Suppressor macrophage treated with lipopolysaccharide for 4 hours (primary cell): Measurements from ENCODE around the gene CTNNA3.
"Not testable (repeated sequence)": the region's sequence is repeated elsewhere in the genome, so short reads cannot be mapped to it uniquely, and the experiment has no call there.

Experiments
- DNase-seq: peaks from one replicate; pipeline ENCODE4 v3.0.0-alpha.2; 2020

Gene CTNNA3

DNA sequence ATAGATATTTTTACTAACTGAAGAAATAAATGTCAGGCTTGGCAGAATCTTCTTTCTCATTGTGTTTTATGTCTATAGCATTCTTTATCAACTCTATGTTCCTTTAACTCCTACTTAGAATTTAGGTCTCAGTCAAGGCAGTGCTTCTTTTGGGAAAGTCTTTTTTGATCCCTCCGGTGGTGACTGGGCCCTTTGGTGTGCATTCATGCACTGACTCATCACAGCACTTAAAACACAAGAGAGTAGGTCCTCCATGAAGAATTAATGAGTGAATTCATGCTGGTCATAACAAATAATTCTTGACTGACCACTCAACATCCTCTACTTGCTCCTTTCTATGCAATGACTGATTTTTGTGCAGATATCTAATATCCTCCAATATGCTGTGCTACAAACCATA lies 1229.0 kb downstream of the CTNNA3 start:
- DNase-seq: no peak

DNA sequence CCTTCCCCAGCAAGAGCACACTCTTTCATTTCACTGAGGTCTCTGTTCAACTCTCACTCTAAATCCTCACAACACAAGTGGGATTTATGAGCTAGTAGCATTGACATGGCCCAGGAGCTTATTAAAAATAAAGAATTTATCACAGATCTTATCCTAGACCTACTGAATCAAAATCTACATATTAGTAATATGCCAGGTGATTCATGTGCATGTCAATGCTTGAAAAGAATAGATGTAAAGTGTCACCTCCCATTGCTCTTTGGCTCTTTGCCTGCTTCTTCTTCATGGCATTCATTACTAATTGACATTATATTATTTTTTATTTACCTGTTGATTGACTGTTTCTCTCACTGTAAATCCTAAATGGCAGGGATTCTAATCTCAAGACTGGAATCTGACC lies 1229.4 kb downstream of the CTNNA3 start:
- no peak for DNase-seq

DNA sequence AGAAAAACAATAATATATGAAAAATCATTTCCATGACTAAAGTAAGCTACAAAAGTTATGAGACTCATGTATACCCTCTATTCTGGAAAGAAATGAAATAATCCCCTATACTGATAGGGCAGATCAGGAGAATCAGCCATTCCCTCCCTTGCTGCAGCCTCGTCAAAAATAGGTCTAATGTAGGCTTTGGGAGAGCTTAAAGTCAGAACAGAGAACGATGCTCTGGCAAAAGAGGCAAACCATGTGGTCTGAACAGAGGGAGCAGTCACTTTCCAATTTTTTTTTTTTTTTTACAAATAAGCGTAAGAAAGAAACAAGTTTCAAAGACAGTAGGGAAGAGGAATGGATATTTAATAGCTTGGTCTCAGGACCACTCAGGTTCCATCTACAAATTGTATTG lies 1232.4 kb downstream of the CTNNA3 start:
- DNase-seq: no peak

- no peak for DNase-seq
These were observed 1238.4 kb downstream of the CTNNA3 start for GRCh38 chr10:66457629-66458028.

GRCh38 chr10:66455304-66455703 lies 1240.7 kb downstream of the CTNNA3 start:
- no peak for DNase-seq

DNA sequence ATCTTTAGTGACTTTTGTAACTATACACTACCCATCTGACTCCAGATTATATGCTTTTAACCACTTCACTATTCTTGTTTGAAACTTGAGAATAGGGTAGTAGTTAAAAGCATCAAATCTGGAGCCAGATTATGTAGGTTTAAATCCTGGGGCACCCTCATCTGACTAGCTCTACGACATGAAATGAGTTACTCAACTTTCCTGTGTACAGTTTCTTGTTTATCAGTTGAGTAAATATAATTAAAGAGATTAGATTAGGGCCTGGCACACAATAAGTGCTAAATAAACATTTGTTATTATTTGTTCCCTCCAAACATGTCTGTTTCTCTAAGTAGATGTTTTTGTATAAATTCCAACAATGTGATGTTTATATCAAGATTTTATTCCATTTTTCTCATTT lies 1255.4 kb downstream of the CTNNA3 start:
- no peak for DNase-seq

- no peak for DNase-seq
These were observed 1281.1 kb downstream of the CTNNA3 start for GRCh38 chr10:66414943-66415342.

- no peak for DNase-seq
These were observed 1290.4 kb downstream of the CTNNA3 start for GRCh38 chr10:66405566-66405965.

DNA sequence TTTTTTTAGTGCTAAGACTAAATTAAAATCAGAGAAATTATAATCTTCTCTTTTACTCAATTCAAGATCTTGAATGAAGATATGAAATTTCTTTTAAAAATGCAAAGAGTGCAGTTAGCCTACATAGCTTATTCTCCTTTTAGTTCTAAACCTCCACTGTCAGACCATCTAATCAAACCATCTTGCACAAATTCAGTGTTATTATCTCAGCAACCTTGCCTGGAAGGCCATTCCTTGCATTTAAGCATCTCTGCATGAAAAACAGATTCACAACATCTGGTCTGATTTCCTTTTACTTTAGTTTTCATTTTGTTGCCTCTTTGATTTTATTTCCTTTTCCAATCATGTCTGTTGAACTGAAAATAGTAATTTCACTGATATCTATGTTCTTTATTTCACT lies 1297.3 kb downstream of the CTNNA3 start:
- no peak for DNase-seq

DNA sequence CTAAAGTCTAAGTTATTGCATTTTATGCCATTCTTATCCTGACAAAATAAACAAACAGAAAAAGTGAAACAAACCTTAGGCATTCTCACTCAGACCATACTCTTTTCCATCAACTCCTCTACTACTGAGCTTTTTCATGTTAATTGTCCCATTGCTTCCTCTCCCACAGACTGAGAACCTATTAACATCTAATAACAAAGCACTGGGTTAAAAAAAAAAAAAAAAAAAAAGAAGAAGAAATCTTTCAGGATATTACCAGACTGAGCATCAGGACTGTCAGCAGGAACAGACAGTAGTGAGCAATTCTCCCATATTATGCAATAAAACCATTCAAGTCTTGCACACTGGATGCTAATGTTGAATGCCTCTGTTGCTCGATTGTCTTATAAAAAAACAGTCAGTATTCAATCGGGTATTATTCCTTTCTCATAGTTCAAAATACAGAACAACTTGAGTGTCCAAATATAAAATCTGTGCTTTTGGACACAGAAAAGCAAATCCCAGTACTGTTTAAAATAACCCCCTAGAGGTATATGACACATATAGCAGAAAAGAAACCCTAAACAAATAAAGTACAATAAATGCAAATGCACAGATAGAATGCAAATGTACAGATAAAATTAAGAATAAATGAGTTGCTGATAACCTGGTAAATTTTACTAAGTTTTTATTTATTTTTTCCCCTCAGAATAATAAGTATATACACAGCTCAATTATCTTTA lies 1301.5 kb downstream of the CTNNA3 start:
- no peak for DNase-seq

- no peak for DNase-seq
These were observed 1305.1 kb downstream of the CTNNA3 start for GRCh38 chr10:66390926-66391325.

DNA sequence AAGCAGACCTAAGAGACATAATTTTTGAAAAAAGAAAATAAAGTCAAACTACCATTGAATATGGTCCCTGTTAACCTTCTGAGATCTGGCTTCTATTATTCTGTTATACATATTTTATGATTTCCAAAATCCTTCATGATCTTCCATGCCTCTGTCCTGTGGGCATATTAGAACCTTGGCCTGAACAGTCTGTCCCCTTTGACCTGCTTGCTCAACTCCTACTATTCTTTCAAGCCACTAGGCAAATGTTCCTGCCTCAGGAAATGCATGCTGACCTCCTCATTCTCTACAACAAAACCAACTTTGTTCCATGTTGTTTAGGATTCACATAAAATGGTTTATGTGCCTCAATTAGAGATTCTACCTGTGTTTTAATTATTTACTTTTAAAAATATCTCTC lies 1315.0 kb downstream of the CTNNA3 start:
- DNase-seq: no peak

- DNase-seq: no peak
These were observed 1317.7 kb downstream of the CTNNA3 start for GRCh38 chr10:66378117-66378876.

DNA sequence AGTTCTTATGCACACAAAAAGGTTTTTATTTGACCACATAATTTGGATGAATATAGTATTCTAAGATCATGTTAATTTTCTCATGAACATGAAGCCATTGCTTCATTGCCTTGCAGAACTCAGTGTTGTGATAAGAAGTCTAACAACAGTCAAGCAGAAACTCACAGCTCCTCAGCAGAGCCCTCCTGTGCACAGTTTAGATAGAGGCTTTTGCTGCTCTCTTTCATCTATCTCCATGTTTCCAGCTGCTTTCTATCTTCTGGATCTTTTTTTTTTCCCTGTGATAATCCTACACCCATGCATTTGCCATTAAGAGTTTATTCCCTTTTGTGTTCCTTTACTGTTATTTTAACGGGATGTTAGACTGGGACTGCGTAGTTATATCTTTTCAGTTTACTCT lies 1327.8 kb downstream of the CTNNA3 start:
- DNase-seq: no peak

DNA sequence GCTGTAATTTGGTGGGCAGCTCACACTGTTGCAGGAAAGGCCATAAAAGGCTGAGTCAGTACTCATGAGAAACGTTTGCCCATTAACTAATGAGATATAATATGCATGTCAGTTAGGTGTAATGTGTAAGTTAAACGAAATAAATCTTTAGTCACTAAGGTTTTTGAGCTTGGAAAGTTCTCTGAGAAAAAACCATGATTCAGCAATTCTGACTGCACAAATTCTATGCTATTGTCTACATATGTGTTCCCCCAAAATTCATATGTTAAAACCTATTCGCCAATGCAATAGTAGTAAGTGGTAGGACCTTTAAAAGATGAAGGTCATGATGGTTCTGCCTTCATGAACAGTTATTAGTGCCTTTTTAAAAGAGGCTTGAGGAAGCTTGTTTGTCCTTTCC lies 1329.8 kb downstream of the CTNNA3 start:
- DNase-seq: no peak

DNA sequence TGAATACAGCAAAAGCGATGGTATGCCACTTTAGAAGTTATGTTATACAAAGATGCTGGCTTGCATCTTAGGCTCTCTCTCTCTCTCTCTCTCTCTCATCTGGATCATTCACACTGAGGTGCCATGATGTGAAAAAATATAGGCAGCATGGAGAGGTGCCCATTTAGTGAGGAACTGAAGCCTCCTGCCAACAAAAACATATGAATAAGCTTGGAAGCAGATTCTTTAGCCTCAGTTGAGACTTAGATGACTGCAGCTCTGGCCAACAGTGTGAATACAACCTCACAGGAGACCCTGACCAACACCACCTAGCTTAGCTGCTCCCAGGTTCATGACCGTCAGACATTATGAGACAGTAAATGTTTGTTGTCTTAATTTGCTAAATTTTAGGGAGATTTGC lies 1330.3 kb downstream of the CTNNA3 start:
- no peak for DNase-seq

DNA sequence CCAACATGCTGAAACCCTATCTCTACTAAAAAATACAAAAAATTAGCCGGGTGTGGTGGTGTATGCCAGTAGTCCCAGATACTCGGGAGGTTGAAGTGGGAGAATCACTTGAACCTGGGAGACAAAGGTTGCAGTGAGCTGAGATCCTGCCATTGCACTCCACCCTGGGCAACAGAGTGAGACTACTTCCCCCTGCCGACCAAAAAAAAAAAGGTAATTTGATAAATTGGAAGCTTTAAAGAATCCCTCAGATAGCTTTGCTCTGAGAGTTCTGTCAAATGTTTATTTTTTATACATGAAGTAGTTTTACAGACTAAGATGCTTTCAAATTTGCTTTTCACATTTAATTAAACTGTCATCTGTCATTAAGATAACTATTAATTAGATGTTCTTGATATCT lies 1333.5 kb downstream of the CTNNA3 start:
- DNase-seq: no peak

GRCh38 chr10:66353822-66354221 lies 1342.2 kb downstream of the CTNNA3 start:
- DNase-seq: not testable (repeated sequence)

DNA sequence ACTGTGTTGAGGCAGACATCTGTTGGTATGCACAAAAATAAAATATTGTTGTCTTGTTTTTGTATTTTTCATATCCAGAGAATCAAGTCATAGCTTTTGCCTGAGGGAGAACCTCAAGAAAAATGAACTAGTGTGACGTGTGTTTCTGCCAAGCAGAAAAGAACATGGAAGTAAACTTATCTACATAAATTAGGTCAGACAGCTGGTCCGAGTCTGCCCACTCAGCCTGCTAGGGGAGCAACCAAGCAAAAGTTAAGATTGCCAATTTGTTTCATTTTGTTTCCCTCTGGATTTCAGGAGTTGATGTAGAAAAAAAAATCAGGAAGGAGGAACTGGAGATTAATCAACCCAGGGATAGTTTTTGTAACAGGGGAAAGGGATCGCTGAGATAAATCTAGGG lies 1342.6 kb downstream of the CTNNA3 start:
- no peak for DNase-seq

DNA sequence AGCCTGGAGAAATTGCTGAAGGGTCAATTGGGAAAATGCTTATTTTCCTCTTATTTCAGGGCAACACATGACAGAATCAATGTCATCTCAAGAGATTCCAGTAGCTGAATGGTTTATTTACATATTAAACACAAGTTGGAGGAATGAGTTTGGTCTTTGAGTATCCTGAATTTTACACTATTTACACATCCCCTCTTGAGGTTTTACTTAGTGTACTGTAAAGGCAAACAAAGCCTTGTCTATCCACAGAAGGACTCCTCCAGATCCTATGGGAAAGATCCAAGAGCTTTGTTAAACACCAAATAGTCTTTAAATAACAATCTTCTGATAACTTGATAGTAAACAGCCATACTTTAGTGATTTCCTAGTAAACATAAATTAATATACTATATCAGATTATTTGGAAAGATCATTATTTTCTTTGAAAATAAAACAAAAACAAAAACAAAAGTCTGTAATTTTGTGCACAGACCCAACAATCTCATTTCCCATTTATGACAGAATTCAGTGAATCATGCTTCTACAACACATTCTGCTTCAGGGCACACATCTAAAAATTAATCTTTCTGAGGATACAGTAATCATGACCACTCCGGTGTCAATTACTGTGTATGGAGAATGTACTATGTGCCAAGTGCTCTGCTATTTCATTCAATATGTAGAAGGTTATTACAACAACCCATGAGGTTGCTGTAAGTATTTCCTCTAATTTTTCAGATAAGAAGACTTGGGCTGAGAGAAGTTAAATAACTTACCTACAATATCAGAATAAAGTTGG lies 1345.2 kb downstream of the CTNNA3 start:
- no peak for DNase-seq

GRCh38 chr10:66349726-66350125 lies 1346.3 kb downstream of the CTNNA3 start:
- no peak for DNase-seq

- DNase-seq: no peak
These were observed 1346.9 kb downstream of the CTNNA3 start for GRCh38 chr10:66349076-66349475.

DNA sequence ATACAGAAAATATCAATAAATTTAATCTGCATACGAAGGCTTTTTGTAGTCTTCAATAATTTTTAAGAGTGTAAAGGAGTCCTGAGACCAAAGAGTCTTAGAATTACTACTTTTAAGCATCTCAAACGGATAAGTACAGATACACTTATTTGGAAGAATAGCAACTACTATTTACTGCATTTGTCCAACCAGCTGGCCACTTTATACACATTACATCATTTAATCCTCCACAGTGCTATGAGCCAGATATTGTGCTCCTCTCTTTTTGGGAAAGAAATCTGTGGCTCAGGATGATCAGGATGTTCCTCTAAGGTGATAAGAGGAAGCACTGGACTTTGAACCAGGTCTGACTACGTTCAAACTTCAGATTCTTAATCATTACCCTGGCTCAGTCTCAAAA lies 1358.8 kb downstream of the CTNNA3 start:
- DNase-seq: no peak

DNA sequence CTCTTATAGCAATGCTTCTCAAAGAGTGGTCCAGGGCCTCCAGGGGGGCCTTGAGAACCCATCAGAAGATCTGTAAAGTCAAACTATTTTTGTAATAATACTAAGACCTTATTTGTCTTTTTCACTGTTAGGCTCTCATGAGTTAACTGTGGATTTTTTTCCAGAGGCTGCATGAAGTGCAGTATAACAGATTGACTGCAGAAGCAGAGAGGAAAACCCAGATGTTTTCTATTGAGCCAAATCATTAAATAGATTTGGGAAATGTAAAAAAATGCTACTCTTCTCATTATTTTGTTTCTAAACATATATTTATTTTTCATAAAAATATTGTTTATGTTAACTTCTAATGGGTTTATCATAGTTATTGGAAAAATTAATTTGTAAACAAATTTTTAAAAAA lies 1359.2 kb downstream of the CTNNA3 start:
- DNase-seq: no peak
